Measurements from ENCODE around the gene TOP3B. TPM values are rescaled to one million over a fixed set of nuclear protein-coding genes. Genes with fewer than 3 reads are reported as not detected.
"Not testable (repeated sequence)": the region's sequence is repeated elsewhere in the genome, so short reads cannot be mapped to it uniquely, and the experiment has no call there.

Gene TOP3B
- total RNA-seq, 2 experiments from 2014 or later: 45.6 to 51.6 TPM

DNA sequence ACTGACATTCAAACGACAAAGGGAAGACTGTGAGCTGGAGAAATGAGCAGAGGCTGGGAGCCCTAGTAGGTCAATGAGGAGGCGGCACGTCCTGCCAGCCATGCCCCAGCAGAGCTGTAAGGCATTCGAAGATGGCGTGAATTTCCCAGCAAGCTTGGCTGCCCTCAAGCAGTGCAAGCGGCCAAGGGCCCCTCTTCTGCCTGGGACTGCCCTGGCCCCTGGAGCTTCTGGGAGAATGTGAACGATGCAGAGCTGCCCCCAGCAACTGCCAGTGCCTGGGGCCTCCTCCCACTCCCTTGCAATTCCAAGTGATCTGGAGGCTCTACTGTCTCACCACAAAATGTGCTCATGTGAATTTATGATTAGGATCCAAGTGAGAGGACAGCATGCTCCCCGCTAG is 34.2 kb downstream of the TOP3B start:
- Mint-ChIP-seq H3K36me3 (ENCODE audit: low read depth) (peaks cover 3% of the 10 kb centered on the region), H3K27me3 (no peaks in the 10 kb centered on the region), H3K9me3 (no peaks in the 10 kb centered on the region), H3K4me1 (peaks cover 13% of the 10 kb centered on the region), H3K27ac (no peak overlapping the region), H3K4me3 (no peak overlapping the region)
- ChIA-PET CTCF (no interaction called here), POLR2A (no interaction called here)
- DNase-seq: no peak

DNA sequence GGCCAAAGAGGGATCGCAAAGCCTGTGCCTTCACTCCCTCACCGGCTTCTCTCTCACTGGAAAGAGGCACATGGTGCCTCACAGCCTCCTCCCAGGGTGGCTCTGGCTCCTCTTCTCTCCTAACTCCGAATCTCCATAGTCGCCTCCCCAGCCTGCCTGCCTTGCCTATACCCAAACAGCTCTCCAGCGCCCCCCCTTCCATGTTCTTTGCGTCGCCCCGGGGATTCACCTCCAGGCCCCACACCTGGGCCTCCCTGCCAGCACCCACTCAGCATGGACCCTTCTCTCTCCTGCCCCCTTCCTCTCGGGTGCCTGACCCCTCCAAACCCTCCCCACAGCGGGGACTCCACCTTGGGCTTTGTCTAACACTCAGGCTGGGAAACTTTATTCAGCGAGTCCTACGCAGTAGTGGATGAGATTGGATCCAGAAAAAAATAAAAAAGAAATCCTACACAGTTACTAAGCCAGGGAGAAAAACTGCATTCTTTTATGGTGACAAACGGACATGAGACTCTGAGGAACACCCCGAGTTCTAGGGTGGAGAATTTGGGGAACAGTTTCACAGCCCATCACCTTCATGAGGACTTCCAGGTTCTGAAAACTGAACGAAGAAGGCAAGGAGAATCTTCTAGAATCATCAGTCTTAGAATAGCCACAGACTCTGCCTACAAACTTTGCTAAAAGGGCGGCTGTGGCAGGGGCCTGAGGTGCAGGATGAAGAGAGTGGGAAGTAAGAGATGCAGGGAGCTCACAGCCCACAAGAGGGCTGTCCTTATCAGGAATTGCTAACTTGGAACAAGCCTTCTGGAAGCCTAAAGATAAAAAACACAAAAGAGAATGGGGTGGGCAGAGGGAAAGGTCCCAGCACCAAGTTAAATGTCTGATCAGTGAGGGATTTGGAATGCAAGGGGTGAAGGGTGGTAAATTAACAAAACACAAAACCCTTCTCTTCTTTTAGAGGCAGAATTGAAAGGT is 35.3 kb downstream of the TOP3B start:
- Mint-ChIP-seq H3K4me3 (no peak overlapping the region), H3K36me3 (ENCODE audit: low read depth) (peaks cover 3% of the 10 kb centered on the region), H3K27ac (peak overlapping the region; percentile 19), H3K27me3 (no peaks in the 10 kb centered on the region), H3K9me3 (no peaks in the 10 kb centered on the region), H3K4me1 (peaks cover 14% of the 10 kb centered on the region)
- CTCF ChIA-PET: interaction anchor here (1.5 kb wide), 1 partner anchor 25 kb away, joined by 3 read pairs; no protein-coding TSS in a partner anchor
- POLR2A ChIA-PET: no interaction called here
- DNase-seq: no peak

DNA sequence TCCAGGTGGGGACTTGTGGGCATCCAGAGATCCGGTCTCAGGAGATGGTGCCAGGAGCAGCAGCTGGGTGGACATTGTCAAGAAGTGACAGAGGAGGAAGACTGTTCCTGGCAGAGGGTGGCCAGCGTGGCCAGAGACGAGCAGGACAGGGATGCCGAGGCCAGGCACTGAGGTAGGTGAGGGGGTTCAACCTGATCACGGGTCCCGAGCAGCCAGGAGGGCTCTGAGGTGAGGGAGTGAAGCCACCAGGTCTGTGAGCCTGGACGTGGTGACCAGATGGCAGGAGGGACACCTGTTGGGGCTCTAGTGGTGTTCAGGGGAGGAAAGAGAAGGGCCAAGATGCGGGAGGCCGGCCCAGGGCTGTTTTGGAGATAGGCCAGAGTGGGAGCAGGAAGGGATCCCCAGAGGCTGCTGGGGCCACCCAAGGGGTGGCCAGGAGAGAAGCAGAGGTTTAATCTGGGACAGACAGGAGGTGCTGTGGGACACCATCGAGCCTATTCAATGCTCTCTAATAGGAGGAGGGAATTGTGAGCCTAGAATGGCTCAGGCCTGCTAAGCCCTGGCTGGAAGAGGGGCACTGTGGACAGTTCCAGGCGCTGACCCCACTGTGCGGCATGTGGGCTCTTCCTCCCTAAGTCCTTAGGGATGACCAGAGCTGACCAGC is 36.2 kb downstream of the TOP3B start:
- ChIA-PET POLR2A (no interaction called here), CTCF (interaction anchor here (1.5 kb wide), 1 partner anchor 26 kb away, joined by 3 read pairs; no protein-coding TSS in a partner anchor)
- no peaks in the 10 kb centered on the region for H3K27me3 Mint-ChIP-seq
- peaks cover 17% of the 10 kb centered on the region for H3K4me1 Mint-ChIP-seq
- H3K9me3 Mint-ChIP-seq: no peaks in the 10 kb centered on the region
- H3K36me3 Mint-ChIP-seq (ENCODE audit: low read depth): no peaks in the 10 kb centered on the region
- H3K27ac Mint-ChIP-seq: no peak overlapping the region
- no peak for DNase-seq
- H3K4me3 Mint-ChIP-seq: no peak overlapping the region

DNA sequence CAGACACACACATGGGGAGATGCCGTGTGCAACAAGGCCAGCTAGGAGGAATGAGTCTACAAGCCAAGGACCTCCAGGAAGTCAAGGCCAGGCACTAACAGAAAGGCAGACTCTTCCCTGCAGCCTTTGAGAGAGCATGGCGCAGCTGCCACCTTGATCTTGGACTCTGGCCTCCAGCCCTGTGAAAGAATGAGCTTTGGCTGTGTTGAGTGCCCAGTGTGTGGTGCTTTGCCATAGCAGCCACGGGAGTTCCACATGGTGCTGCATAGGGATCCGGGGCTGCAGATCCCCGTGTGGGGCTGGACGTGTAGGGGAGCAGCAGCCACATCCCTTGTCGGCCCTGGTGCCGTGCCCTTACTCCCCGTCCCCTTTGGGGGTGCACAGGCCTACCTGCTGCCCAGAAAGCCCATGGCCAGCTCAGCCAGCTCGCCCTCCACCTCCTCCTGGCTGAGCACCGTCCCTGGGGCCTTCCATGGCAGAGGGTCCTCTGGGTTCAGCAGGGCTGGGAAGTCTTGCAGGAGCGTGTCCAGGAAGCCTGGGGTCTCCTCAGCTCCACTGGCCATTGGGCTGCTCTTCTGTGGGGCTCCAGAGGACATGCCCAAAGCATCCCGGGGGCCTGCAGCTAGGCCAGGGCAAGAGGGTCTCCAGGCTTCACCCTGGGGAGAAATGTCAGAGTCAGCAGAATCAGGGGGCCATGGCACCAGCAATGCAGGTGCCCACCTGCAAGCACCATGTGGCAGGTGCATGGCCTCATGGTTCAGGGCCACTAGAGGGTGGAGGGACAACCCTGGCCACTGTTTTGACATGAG is 36.9 kb downstream of the TOP3B start:
- peaks cover 20% of the 10 kb centered on the region for H3K4me1 Mint-ChIP-seq
- no peak overlapping the region for H3K27ac Mint-ChIP-seq
- DNase-seq: no peak
- H3K9me3 Mint-ChIP-seq: no peaks in the 10 kb centered on the region
- POLR2A ChIA-PET: no interaction called here
- CTCF ChIA-PET: no interaction called here
- H3K4me3 Mint-ChIP-seq: no peak overlapping the region
- no peaks in the 10 kb centered on the region for H3K27me3 Mint-ChIP-seq
- H3K36me3 Mint-ChIP-seq (ENCODE audit: low read depth): no peaks in the 10 kb centered on the region

DNA sequence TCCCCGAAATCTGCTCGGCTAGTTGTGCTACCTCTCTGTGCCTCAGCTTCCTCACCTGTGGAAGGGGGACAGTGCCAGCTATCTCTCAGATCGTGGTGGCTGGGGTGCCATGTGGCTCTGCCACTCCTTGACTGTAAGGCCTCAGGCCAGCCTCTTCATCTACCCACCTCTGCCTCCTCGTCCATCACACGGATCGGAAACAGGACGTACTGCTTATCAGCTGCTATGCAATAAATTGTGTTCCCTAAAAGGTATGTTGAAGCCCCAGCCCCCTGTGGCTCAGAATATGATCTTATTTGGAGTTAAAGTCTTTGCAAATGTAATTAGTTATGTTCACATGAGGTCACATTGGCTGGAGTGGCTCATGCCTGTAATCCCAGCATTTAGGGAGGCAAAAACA is 37.7 kb downstream of the TOP3B start:
- POLR2A ChIA-PET: no interaction called here
- Mint-ChIP-seq H3K27ac (no peak overlapping the region), H3K9me3 (no peaks in the 10 kb centered on the region), H3K4me1 (peaks cover 28% of the 10 kb centered on the region), H3K36me3 (ENCODE audit: low read depth) (no peaks in the 10 kb centered on the region), H3K4me3 (no peak overlapping the region), H3K27me3 (no peaks in the 10 kb centered on the region)
- CTCF ChIA-PET: interaction anchor here (2.0 kb wide), 1 partner anchor 8 kb away, joined by 7 read pairs; the partner anchor contains the start of gene PPM1F
- DNase-seq: no peak

DNA sequence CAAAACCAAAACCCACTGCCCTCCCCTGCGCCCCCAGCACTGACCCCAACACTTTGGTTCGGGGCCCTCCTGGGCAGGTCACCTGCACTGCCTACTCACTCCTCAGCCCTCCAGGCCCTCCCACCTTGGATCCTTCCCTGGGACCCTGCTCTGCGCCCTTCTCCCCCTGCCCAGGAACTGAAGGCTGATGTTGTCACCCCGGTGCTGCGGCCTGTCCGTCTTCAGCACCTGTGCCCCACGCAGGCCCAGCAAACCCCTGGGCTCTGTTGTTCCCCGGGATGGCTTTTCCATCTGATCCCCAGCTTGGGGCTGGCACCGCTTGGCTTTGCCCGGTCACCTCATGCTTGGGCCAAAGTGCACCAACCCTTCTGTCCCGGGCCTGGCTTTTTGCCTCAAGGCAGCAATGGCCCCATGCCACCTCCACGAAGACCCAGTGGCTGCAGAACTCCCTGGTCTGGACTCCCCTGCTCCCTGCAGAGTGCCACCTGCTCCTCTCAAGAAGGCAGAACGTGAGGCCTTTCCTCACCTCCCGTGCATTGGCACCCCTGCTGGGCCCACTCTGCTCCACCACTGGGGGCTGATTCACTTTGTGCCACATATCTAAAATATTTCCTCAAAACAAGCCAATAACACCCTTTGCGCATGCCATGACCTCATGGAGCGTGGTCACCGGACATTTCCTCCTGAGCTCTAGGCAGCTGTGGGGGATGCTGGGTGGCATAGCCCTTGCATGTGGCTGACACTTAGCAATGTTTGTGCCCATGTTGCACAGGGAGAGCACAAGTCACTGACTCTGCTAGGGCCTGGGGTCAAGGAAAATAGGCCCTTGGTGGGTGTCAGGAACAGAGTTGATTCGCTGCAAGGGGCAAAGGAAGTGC is 38.8 kb downstream of the TOP3B start:
- Mint-ChIP-seq H3K4me3 (no peak overlapping the region), H3K4me1 (peaks cover 38% of the 10 kb centered on the region), H3K27me3 (no peaks in the 10 kb centered on the region), H3K27ac (no peak overlapping the region), H3K36me3 (ENCODE audit: low read depth) (peaks cover 2% of the 10 kb centered on the region), H3K9me3 (no peaks in the 10 kb centered on the region)
- no peak for DNase-seq
- CTCF ChIA-PET: interaction anchor here (2.0 kb wide), 1 partner anchor 9 kb away, joined by 7 read pairs; the partner anchor contains the start of gene PPM1F
- POLR2A ChIA-PET: no interaction called here

DNA sequence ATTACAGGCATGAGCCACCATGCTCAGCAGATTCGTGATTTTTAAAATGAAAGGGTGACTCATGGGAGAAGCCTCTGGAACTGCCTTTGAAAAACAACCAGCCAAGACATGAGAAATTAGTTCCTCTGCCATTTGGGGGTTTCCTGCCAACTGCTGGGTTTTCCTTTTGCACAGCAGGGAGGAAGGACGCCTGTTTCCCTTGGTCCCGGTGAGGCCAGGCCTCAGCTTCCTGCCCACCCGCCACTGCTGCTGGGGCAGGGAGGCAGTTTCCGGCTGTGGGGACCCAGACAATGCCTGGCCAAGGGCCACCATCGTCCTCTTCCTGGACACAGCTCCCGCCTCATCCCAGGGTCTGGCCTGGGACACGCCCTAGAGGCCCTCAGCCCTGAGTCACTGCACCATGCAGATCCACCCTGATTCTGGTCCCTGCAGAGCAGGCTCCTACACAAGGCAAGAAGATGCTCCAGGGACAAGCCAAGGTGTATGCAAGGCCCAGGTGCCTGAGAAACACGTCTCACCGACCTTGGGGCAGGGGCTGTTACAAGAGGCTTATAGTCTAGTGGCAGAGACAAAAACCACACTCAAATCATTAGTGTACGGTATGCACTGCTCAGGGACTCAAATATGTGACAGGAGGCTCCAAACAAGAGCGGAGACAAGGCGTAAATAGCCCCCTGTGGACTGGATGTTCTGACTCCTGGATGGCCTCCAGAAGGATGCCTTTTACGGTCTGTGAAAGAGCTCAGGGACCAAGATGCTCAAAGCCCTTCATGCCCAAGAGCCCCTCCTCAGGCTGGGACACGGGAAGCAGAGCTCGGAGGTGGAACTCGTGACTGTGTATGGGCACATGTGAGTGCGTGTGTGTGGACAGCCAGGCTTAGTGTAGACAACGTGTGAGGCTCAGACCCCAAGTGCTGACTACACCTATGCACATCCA is 39.9 kb downstream of the TOP3B start:
- H3K27me3 Mint-ChIP-seq: no peaks in the 10 kb centered on the region
- H3K4me3 Mint-ChIP-seq: no peak overlapping the region
- H3K36me3 Mint-ChIP-seq (ENCODE audit: low read depth): peaks cover 2% of the 10 kb centered on the region
- H3K27ac Mint-ChIP-seq: peak overlapping the region; percentile 74
- ChIA-PET CTCF (interaction anchor here (0.6 to 7.0 kb wide), 3 partner anchors 9 to 398 kb away, joined by 3 to 73 read pairs (median 7); partner anchors contain the start of gene PPM1F), POLR2A (no interaction called here)
- peaks cover 50% of the 10 kb centered on the region for H3K4me1 Mint-ChIP-seq
- DNase-seq: no peak
- no peaks in the 10 kb centered on the region for H3K9me3 Mint-ChIP-seq

DNA sequence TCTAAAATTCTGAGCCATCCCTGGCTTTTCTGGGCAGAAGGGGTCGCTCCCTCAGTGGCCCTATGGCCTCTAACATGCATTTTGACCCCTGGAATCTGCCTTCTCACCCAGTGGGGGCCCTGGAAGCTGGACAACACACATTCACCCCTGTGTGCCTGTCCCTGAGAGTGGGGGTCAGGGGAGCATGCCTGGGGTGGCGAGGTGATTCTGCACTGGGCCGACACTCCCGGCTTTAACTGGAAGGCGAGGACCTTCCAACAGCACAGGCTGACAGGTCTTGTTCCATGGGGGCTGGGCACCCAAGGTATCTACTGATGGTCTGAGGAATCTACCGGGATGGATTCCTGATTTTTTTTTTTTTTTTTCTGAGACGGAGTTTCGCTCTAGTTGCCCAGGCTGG is 40.7 kb downstream of the TOP3B start:
- ChIA-PET POLR2A (no interaction called here), CTCF (interaction anchor here (0.6 to 7.0 kb wide), 2 partner anchors 10 to 398 kb away, joined by 3 to 73 read pairs; partner anchors contain the start of gene PPM1F)
- Mint-ChIP-seq H3K27ac (peak overlapping the region; percentile 74), H3K4me1 (peaks cover 54% of the 10 kb centered on the region), H3K36me3 (ENCODE audit: low read depth) (peaks cover 2% of the 10 kb centered on the region), H3K27me3 (no peaks in the 10 kb centered on the region), H3K4me3 (no peak overlapping the region), H3K9me3 (no peaks in the 10 kb centered on the region)
- DNase-seq: no peak

DNA sequence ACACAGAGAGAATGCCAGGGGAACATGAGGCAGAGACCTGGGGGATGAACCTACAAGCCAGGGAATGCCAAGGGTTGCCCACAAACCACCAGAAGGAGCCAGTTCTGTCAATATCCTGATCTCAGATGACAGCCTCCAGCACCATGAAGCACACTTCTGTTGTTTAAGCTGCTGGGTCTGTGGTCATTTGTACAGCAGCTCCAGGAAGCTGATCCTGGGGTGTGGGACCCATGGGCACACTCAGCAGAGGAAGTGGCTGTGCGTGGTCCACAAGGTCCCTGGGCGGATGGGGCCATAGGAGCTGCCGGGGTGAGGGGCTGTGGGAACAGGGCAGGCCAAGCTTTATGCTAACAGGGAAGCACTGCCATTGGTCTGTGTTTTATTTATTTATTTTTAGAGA is 42.1 kb downstream of the TOP3B start:
- peaks cover 57% of the 10 kb centered on the region for H3K4me1 Mint-ChIP-seq
- CTCF ChIA-PET: interaction anchor here (1.4 to 7.0 kb wide), 3 partner anchors 11 to 311 kb away, joined by 3 to 73 read pairs (median 3); partner anchors contain the start of gene PPM1F
- DNase-seq: no peak
- H3K9me3 Mint-ChIP-seq: no peaks in the 10 kb centered on the region
- POLR2A ChIA-PET: no interaction called here
- H3K27me3 Mint-ChIP-seq: no peaks in the 10 kb centered on the region
- H3K4me3 Mint-ChIP-seq: no peak overlapping the region
- H3K36me3 Mint-ChIP-seq (ENCODE audit: low read depth): peaks cover 2% of the 10 kb centered on the region
- H3K27ac Mint-ChIP-seq: peak overlapping the region; percentile 73

DNA sequence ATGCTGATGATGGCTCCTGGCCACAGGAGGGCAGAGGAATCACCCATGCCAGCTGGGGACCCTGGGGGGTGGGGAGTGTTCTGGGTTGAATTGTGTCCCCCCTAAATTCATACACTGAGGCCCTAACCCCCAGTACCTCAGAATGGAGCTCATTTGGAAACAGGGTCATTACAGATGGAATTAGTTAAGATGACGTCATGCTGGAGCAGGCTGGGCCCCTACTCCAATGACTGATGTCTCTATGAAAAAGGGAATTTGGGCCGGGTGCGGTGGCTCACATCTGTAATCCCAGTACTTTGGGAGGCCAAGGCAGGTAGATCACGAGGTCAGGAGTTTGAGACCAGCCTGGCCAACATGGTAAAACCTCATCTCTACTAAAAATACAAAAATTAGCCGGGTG is 42.7 kb downstream of the TOP3B start:
- H3K36me3 Mint-ChIP-seq (ENCODE audit: low read depth); H3K27me3 Mint-ChIP-seq; DNase-seq; H3K9me3 Mint-ChIP-seq; POLR2A ChIA-PET; H3K4me3 Mint-ChIP-seq: not testable (repeated sequence)
- Mint-ChIP-seq H3K27ac (peak overlapping the region; percentile 73), H3K4me1 (peaks cover 57% of the 10 kb centered on the region)
- CTCF ChIA-PET: interaction anchor here (0.9 to 7.0 kb wide), 4 partner anchors 12 to 311 kb away, joined by 3 to 73 read pairs (median 3); partner anchors contain the start of gene PPM1F

DNA sequence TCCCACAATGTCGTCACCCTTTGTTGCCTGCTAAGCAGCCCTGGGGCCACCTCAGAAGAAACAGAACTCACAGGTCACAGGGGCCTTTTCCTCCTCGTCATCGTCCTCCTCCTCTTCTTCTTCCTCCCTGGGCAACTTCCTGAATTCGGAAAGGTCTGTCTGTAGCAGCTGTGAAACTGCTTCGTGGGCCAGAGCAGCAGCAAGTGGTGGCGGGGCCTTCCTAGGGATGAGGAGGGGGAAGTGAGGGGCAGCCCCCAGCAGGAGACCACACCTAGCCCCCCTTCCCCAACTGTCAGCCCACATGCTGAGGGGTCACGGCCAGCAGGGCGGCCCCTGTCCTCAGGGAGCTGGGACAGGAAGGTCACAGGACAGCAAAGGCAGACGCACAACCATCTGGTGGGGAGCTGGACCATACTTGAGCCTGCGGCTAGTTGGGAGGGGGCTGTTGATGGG is 43.1 kb downstream of the TOP3B start:
- POLR2A ChIA-PET: no interaction called here
- Mint-ChIP-seq H3K4me3 (no peak overlapping the region), H3K9me3 (no peaks in the 10 kb centered on the region), H3K4me1 (peaks cover 57% of the 10 kb centered on the region), H3K27ac (peak overlapping the region; percentile 41), H3K27me3 (no peaks in the 10 kb centered on the region), H3K36me3 (ENCODE audit: low read depth) (peaks cover 2% of the 10 kb centered on the region)
- CTCF ChIA-PET: interaction anchor here (0.9 to 7.0 kb wide), 5 partner anchors 12 to 310 kb away, joined by 3 to 73 read pairs (median 3); partner anchors contain the start of gene PPM1F
- no peak for DNase-seq

Data from activated CD4-positive, alpha-beta T cell treated with anti-CD3 and anti-CD28 coated beads, Interleukin-2, amount 10 ng/mL, durations not matched to agents 7 days and 5 days (primary cell).